ENCODE measurements around the gene ZNF438.
"Not testable (repeated sequence)": the region's sequence is repeated elsewhere in the genome, so short reads cannot be mapped to it uniquely, and the experiment has no call there.

ZNF438 gene

DNA sequence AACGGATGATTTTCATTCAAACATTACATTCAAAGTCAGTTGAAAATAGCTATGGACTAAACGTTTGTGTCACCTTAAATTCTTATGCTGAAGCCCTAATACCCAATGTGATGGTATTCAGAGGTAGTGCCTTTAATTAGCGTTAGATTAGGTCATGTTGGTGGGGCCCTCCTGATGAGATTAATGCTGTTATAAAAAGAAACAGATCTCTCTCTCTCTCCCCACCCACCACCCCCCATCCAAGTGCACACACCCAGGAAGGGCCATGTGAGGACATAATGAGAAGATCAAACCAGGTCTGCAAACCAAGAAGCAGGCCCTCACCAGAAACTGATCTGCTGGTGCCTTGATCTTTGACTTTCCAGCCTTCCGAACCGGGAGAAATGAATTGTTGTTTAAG lies 44.2 kb downstream of the ZNF438 start:
- TF ChIP-seq, protein P1, sequence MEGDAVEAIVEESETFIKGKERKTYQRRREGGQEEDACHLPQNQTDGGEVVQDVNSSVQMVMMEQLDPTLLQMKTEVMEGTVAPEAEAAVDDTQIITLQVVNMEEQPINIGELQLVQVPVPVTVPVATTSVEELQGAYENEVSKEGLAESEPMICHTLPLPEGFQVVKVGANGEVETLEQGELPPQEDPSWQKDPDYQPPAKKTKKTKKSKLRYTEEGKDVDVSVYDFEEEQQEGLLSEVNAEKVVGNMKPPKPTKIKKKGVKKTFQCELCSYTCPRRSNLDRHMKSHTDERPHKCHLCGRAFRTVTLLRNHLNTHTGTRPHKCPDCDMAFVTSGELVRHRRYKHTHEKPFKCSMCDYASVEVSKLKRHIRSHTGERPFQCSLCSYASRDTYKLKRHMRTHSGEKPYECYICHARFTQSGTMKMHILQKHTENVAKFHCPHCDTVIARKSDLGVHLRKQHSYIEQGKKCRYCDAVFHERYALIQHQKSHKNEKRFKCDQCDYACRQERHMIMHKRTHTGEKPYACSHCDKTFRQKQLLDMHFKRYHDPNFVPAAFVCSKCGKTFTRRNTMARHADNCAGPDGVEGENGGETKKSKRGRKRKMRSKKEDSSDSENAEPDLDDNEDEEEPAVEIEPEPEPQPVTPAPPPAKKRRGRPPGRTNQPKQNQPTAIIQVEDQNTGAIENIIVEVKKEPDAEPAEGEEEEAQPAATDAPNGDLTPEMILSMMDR (IDR thresholded peaks at IDR 0.05; ENCODE audit: low read depth, low read length) = no peak
- no peaks in the 10 kb centered on the region for H3K9me3 ChIP-seq
- no peaks in the 10 kb centered on the region for H3K36me3 ChIP-seq
- no peaks in the 10 kb centered on the region for H3K4me1 ChIP-seq
- no peak overlapping the region for H3K4me3 ChIP-seq (ENCODE audit: low read depth, low read length)
- no peaks in the 10 kb centered on the region for H3K27me3 ChIP-seq
- no peak for DNase-seq

- H3K4me1 ChIP-seq = no peaks in the 10 kb centered on the region
- no peak for DNase-seq
- H3K27me3 ChIP-seq = no peaks in the 10 kb centered on the region
- H3K36me3 ChIP-seq = no peaks in the 10 kb centered on the region
- TF ChIP-seq, protein P1 (IDR thresholded peaks at IDR 0.05; ENCODE audit: low read depth, low read length) = no peak
- H3K9me3 ChIP-seq = no peaks in the 10 kb centered on the region
- H3K4me3 ChIP-seq (ENCODE audit: low read depth, low read length) = no peak overlapping the region
These were observed 45.6 kb downstream of the ZNF438 start for GRCh38 chr10:30986053-30986555.

GRCh38 chr10:30985512-30985911 lies 46.2 kb downstream of the ZNF438 start:
- H3K27me3 ChIP-seq = no peaks in the 10 kb centered on the region
- TF ChIP-seq, protein P1 (IDR thresholded peaks at IDR 0.05; ENCODE audit: low read depth, low read length) = no peak
- H3K9me3 ChIP-seq = no peaks in the 10 kb centered on the region
- H3K4me1 ChIP-seq = no peaks in the 10 kb centered on the region
- H3K4me3 ChIP-seq (ENCODE audit: low read depth, low read length) = no peak overlapping the region
- no peak for DNase-seq
- no peaks in the 10 kb centered on the region for H3K36me3 ChIP-seq

DNA sequence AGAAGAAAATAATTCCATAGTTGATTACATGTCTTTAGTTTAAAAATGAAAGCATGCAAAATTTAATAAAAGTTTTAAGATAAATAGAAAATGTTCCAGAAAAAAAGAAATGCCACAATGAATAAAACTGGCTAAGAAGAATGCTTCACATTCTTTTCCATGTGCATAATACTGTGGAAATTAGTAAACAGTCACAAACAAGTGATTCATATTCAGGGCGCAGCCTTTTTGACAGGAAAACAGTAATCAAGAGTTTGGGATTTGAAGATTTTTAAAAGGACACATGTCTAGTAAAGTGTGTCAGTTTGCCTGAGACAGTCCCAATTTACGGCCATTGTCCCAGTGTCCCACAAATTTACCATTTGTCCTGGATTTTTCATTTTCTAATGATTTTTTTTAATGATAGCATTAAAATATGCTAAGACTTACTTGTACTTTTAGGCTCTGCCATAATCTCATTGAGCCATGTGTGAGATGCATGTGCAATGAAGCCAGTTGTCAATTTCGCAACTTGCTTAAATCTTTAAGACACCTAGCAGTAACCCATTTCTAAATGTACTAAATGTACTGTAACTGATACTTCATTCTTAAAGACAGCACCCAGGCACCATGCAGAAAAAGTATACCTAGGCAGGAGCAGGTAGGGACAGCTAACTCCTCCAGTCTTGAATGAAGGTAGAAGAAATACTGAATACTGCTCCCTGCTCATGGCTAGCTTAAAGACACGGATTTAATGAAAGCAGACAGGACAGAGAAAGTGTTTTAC lies 46.9 kb downstream of the ZNF438 start:
- DNase-seq = no peak

GRCh38 chr10:30983209-30983608 lies 48.5 kb downstream of the ZNF438 start:
- H3K27me3 ChIP-seq; DNase-seq; H3K4me1 ChIP-seq; H3K4me3 ChIP-seq (ENCODE audit: low read depth, low read length); H3K36me3 ChIP-seq; H3K9me3 ChIP-seq: not testable (repeated sequence)

More for the DNA sequence above, 46.9 kb downstream of the ZNF438 start:
- TF ChIP-seq, protein P1 (IDR thresholded peaks at IDR 0.05; ENCODE audit: low read depth, low read length) = no peak
- Histone ChIP-seq H3K4me3 (ENCODE audit: low read depth, low read length) (no peak overlapping the region), H3K4me1 (no peaks in the 10 kb centered on the region), H3K9me3 (no peaks in the 10 kb centered on the region), H3K27me3 (no peaks in the 10 kb centered on the region), H3K36me3 (no peaks in the 10 kb centered on the region)

DNA sequence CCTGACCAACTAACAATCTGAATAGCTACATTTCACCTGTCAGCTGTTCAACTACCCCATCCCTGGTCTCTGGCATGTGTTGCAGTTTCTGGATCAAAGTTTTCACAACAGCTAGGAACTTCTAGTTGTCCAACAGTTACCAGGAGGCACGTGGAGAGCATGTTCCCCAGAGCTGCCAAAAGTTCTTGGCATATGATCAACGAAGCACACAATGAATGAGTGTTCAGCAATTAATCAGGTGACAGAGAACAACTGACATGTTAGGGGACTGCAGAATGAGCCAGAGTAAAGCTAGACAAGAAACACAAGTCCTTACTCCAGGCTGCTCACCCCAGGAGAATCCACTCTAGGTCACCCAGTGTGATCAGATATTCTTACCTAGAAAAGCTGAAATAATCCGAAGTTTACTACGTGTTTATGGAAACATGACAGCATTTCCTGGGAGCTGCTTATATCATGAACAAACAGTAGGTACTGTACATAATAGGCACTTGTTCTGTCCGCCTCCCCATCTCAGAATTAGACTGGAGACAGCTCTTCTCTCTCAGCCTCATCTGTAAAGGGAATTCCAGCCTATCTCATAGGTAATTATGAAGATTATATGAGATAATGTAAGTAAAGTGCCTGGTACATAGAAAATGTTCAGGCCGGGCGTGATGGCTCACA lies 50.6 kb downstream of the ZNF438 start:
- Histone ChIP-seq H3K36me3 (no peaks in the 10 kb centered on the region), H3K9me3 (no peaks in the 10 kb centered on the region), H3K4me3 (ENCODE audit: low read depth, low read length) (no peak overlapping the region), H3K4me1 (no peaks in the 10 kb centered on the region), H3K27me3 (no peaks in the 10 kb centered on the region)
- TF ChIP-seq, protein P1 (IDR thresholded peaks at IDR 0.05; ENCODE audit: low read depth, low read length) = no peak
- DNase-seq = no peak

Measured in BE2C (cell line).